Measurements from ENCODE around the gene TRMT2A.

GRCh38 chr22:20130319-20130718 lies 13.3 kb upstream of the TRMT2A start:
- no peak for TF ChIP-seq POLR2AphosphoS5 (IDR thresholded peaks at IDR 0.05; ENCODE audit: low read depth, low read length)
- TF ChIP-seq REST (IDR thresholded peaks at IDR 0.05; ENCODE audit: insufficient read depth in 1 of 2, low read depth in 2 of 2, low read length in 2 of 2), result no peak
- no peak for TF ChIP-seq TAF1 (IDR thresholded peaks at IDR 0.05; ENCODE audit: borderline replicate concordance, insufficient read depth, low read length)
- TF ChIP-seq SIN3A (IDR thresholded peaks at IDR 0.05; ENCODE audit: borderline replicate concordance, insufficient read depth, low read length), result no peak
- no peak for TF ChIP-seq FOXP2 (optimal IDR thresholded peaks at IDR 0.05; ENCODE audit: borderline replicate concordance, extremely low read depth, extremely low read length, insufficient read depth)
